HG03280 (cell line): ENCODE results near the gene VSTM2L.
"Not testable (repeated sequence)": the region's sequence is repeated elsewhere in the genome, so short reads cannot be mapped to it uniquely, and the experiment has no call there.

ENCODE experiments used
- ATAC-seq: cut with Tn5 transposase; IDR thresholded peaks from one replicate; pipeline ENCODE4 v1.9.1; 2021; ENCODE audit warnings: mild to moderate bottlenecking, moderate library complexity; ENCODE audit not compliant: unreplicated experiment

VSTM2L gene

DNA sequence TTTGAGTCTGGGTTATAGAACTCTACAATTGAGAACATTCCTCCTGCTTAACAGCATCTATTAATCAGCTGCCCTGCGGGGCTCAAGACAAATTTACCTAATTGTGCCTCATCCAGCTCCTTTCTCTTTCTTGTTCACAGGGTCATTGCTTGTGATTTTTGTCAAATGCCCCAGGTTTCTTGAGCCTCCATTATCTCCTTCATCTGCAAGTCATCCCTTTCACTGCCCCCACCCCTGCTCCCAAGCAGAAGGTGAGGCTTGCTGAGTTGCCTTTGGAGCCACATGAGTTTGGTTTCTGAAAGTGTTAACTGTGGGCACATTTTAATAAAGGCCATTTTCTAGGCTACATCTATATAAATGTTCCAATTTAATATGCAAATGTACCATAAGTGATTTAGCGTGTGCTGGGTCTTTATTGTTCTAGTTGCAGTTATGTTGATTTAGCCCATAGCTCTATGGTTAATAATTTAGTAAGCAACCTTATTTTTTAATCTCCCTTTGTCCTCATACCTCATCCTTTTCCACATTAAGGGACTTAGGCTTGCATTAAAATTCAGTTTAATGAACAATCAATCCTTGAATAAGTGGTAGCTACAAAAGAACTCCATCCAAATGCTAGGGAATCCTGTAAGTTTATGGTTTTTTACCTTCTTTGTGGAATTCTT is 56.1 kb downstream of the VSTM2L start:
- ATAC-seq, result no peak

DNA sequence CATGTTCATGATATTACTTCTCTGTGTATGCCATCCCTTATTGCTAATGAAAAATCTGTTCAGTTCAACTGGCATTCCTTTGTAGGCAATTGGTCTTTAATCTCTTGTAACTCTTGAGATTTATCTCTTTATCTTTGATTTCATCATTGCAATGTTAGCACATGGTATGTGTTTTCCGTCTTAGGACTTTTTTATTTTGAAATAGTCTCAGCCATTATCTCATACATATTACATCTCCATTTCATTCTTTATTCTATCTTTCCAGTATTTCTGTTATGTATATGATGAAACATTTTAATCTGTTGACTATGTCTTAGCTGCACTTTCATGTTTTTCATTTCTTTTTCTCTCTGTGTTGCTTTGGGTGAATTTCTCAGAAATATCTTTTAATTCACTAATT is 58.1 kb downstream of the VSTM2L start:
- no peak for ATAC-seq

DNA sequence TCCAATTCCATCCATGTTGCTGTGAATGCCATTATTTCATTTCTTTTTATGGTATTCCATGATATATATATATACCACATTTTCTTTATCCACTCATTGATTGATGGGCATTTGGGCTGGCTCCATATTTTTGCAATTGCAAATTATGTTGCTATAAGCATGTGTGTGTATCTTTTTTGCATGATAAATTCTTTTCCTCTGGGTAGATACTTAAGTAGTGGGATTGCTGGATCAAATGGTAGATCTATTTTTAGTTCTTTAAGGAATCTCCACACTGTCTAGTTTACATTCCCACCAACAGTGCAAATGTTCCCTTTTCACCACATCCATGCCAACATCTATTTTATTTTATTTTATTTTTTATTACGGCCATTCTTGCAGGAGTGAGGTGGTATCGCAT is 60.6 kb downstream of the VSTM2L start:
- ATAC-seq, result not testable (repeated sequence)

DNA sequence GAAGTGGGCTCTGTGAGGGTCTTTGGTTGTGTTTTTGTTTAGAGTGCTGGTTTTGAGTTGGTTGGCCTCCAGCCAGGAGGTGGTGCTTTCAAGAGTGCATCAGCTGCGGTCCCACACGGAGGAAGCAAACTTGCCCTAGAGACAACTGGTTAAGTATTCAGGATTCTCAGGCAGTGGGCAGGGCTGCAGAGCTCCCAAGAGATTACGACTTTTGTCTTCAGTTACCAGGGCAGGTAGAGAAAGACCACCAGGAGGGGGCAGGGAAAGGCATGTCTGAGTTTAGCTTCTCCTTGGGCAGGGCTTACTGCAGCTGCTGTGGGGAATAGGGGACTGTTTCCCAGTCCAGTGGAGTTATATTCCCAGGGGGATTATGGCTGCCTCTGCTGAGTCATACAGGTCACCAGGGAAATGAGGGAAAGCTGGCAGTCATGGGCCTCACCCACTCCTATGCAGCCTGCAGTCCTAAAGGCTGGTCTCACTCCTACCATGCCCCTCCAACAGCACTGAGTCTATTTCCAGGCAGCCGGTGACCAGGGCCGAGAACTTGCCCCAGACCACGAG is 66.0 kb downstream of the VSTM2L start:
- ATAC-seq, result no peak

DNA sequence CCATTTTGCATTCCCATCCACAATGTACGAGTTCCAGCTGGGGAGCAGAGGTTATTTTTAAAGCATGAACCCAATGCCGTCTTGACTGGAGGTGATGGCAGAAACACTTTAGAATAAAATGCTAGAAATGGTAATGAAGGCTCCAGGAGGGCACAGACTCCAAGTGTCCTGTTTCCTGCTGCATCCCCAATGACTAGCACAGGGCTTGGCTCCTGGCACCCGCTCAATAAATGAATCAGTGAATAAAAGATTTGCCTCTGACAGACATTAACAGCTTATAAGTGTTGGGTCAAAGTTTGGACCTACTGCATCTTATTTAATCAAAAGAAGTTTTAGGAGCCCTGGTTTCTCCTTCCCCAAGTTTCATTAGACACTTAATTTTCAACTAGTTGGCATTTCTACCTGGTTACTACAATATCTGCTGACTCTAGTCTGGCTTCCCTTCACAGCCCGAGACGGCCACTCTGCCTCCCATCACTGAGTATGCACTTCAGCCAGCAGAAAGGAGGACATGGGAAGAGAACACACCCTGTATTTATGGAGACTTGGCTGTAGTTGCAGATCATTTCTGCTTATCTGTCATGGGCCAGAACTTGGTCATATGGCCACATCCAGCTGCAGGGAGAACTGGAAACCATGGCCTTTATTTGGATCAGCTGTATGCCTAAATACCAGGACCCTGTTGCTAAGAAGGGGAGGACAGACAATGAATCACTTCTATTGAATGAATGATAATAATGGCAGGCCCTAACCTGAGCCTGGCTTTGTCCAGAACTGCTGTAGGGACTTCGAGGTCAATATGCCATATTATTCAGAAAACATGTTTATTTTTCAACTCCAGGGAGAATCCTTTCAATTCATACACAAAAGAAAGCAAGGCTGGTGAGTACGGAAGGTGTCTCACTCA is 67.3 kb downstream of the VSTM2L start:
- ATAC-seq, result no peak

DNA sequence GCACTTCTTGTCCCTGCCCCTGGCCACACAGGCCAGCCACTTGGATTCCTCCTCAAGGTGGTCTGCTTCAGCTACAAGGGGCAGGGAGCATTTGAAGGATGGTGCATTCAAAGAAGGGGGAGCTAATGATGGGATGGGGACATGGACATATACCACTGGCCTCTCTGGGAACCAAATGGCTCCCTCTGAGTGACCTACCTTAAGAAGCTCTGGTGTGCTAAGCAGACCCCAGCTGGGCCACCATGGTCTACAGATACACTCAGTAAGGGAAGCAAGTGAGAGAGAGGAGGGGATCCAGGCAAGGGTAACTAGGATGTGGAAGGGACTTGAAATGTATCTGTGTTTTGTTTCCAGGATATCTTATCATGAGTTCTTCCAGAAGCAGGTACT is 67.9 kb downstream of the VSTM2L start:
- ATAC-seq, result no peak

DNA sequence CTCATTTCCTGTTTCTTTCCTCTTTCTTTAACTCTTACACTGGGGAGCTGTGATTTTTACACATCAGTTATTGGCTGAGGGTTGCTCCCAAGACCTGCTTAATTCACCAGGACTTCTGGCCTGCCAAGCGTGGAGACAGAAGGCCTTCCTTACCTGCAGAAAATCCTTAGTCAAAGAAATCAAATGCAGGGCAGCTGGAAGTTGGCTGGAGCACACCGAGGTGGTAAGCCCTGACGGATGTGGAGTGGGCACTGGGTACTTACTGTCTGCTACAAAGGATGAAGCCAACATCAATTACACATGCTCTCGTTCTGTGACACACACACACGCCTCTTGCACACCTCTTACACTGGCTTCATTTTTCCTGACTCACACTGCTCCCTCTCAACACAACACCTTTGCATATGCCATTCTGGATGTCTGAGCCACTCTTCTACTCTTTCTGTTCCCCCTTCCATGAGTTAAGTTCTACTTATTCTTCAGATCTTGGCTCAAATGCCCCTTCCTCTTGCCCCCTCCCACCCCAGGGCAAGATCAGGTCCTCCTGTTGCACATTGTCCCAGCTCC is 68.7 kb downstream of the VSTM2L start:
- ATAC-seq, result no peak

DNA sequence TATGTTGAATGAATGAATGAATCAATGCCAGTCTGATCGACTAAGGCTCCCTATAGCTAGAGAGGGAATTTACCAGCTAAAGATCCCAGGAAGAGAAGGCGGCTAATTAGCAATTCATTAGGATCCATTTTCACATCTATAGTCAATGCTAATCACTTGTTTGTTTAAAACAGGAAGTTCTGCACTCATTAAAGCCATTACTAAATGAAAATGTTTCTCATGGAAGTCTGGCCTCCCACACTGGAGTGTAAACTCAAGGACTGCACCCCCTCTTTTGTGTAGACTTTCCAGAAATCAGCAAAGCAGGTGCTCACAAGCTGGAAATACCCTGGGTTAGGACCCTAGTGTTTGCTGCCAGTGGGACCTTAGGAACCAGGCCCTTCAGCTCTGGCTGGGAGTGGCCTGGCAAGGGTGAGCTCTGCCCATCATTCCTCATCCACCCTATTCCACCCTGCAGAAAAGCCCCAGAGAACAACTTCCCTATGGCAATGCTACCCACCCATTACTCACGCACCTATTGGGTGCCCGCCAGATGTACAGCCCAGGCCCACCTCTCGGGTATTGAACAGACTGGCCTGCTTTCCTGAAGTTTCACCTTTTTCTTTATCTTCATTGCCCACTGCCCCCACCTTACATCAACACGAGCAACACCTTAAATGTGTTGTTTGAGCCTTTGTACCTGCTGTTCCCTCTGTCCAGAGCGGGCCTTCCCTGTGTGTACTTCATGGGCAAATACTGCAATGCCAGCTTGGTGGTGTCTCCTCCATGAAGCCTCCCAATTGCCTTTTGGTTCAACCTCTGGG is 69.5 kb downstream of the VSTM2L start:
- ATAC-seq, result no peak

DNA sequence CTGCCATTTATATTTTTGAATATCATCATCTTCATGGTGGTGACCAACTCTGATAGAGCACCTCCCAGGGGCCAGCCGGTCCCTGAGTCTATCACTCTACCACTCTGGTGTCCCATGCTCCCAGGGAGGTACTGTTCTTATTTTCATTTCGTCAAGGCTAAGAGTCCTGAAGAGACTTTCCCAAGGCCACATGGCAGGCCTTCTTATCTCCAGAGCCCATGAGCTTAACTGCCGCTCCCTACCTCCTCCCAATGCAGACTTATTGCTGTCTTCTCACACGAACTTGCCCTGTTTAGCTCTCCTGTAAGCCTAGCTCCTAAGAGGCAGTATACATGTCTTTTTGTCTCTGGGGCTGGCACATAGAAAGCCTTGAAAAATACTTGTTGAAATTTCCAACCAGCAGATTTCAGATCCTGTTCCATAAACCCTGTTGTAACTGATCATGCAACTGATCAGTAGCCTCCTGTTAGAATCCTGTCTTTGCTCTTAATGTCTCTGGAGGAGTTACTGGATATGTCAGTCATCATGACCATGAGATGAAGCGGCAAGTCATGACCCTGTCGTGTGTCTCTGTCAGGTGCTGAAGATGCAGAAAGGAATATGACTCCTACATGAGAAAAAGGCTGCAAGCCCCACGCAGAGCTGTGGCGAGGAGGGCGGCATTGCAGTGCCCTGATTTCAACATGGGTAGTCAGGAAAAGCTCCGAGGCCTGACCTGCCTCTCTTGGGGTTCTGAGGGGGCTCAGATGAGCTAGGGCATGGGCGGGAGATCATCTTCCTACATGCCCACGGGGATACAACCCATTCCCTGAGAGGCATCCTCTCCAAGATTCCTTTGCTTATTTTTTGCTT is 70.4 kb downstream of the VSTM2L start:
- no peak for ATAC-seq

DNA sequence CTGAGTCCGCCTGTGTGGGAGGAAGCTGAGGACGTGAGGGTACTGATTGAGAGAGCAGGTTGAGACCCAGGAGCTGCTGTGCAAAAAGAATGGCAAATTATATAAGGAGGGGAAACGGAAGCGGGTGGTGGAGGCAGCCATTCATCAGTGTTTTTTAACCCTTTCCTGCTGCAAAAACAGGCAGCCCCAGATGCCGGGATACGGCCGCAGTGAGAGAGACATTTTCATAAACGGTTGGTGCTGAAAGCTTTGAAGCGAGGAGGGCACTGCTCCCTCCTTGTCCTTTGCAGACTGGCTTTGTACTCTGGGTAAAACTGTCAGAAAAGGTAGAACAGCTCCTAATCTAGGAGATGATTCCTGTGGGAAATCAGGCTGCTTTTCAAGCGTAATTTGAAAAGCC is 74.0 kb downstream of the VSTM2L start:
- no peak for ATAC-seq

DNA sequence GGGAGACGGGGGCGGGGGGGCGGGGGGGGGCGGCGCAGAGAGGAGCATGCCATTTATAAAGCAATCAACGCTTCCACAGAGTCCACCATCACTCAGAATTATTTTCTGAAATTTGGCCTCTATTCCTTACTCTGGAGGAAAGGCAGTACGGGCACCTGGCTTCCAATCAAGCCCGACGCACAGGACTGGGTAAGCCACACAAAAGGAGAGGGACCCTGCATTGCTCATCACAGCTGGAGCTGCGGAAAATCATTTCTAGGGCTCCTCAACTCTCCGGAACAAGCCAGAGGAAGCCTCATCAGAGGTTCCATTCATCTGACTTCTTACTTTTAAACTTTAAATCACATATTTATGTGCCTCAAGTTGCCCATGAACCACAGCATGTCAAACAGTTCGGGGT is 74.4 kb downstream of the VSTM2L start:
- no peak for ATAC-seq

DNA sequence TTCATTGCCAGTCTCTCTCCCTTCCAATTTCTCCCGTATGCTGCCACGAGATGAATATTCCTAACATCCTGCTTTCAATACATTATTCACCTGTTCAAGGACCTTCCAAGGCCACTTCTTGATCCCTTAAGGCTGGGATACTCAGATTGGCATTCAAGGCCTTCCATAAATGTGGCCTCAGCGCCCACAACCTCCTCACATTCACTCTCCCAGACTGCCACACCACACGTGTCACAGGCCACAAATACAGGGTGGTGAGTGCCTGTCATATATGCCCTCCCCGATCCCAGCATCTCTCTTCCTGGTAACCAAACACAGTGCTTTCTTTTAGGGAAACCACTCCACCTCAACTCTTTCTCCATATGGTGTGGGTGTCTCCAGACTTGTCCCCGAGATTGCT is 74.9 kb downstream of the VSTM2L start:
- ATAC-seq, result no peak

DNA sequence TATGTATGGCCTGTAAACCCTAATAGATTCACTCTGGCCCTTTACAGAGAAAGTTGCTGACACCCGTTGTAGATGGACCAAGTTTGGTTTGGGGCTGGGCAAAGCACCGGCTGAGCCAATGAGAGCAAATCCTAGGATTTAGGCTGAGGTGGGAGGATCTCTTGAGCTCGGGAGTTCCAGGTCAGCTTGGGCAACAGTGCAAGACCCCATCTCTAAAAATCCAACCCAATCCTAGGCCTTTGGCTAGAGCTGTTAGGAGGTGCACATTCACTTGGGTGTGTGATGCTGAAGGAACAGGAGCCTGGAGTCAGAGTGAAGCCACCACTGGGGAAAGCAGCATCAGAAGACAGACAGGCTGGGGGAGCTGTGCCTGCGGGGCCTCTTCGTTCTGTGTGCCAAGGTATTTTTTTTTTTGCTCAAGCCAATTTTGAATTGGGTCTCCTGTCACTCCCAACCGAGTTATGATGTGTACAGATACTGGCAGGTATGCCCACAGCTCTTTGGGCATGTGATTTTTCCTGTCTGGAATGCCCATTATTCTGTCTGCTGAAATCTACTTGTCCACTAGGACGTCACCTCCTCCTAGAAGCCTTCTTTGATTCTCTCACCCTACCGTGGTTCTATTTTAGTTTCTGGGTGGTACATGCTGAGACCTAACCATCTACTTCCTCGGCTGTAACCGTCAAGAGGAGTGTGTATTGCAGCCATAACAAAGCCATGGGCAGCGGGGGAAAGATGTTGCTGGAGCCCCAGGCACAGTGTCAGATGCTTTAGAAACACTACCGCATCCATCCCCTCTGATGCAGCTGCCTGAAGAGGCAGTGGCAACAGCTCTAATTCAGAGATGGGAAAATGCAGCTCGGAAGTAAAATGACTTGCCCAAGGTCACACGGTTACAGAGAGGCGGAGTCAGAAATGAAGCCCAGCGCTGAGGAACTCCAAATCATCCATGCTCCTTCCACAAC is 76.4 kb downstream of the VSTM2L start:
- no peak for ATAC-seq

DNA sequence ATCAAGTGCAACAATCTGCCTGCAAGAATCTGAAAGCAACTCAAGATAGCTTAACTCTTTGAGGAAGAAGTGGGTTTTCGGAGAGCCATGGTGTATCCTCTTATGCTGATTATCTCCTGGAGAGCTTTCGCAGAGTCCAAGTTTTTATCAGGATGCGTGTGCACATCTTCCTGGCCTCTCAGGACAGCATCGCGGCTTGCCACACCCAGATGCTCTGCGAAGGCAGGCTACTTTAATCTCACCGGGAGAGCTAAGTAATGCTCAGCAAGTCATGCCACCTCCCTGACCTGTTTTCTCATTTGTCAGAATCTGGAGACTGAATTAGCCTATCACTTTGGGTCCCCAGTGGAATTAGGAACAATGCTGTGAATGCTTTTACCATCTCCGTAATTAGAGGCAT is 77.5 kb downstream of the VSTM2L start:
- ATAC-seq, result no peak

DNA sequence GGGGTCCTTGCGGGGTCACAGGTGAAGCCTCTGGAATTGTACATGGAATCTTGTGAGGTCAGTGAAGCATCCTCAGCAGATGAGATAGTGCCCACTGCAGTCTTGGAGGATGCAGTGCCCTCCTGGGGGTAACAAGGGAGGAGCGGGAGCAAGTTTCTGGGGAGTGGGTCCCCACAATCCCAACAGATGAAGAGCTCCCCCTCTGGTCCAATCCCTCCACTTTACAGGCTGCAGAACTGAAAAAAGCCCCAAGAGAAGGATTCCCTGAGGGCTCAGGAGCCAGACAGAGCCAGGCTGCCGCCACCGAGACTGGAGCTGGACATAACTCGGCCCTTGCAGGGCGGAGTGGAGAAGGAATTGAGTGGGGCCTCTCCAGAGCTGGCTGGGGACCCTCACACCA is 77.9 kb downstream of the VSTM2L start:
- no peak for ATAC-seq

DNA sequence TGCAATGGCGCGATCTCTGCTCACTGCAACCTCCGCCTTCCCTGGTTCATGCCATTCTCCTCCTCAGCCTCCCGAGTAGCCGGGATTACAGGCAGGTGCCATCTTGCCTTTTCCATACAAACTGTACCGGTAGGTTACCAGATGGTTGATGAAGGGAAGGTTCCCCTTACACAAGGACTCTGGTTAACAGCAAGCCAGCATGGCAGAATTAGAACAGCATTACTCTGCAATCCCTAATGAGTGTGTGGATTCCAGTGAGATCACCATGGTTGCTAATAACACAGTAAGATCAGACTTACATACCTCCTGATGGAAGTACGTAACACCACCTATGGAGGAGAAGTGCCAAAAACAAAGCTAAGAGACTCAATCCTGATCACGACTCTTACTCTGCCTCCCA is 78.6 kb downstream of the VSTM2L start:
- no peak for ATAC-seq

DNA sequence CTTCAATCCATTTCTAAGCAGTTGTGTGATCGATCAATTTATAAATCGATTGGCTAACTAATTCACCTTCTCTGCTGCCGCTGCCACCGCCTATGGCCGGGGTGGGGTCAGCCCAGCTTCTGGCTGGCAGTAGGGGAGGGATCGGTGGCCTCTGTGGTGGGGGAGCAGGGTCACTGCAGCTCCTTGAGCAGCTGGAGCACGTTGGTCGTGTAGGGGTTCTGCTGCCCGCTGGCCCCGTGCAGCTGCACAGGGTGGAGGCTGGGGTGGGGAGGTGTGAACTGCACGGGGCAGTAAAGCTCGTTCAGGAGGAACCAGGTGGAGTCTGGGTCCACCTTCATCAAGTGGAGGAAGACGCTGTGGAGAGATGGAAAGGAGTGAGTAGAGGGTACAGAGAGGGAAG is 80.4 kb downstream of the VSTM2L start:
- ATAC-seq, result no peak

DNA sequence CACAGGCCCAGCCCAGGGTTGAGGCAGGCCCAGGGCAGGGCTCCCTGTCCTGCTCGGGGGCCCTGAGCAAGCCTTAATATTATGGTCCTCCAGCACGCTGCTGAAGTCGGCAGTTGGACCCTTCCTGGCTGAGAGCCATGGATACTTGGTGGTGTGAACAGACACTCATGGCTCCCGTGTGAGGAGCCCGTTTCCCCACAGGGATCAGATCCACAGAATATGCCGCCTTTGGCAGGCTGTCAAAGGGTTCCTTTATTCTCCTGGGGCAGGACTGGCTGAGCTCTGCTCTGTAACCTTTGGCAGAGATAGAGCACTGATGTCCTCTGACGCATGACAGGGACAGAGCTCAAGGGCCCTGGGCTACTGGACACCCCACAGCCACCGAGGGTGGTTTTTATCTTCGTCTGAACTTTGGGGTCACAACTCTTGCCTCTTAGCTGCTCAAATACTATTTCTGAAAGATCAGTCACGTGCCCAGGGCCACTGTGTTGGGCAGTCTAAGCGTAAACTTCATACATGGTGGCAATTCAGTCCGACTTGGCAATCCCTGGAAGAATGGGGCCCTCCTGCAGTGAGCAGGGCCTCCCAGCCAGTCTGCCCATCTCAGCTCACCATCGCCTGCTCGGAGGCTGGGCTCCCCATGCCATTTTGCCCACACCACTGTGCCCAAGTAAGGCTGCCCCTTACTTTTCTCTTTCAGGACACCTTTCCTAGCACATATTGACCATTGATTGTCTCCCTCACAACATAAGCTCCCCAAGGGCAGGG is 81.3 kb downstream of the VSTM2L start:
- no peak for ATAC-seq
